ENCODE data around the gene DHFR. TPM values are rescaled to one million over a fixed set of nuclear protein-coding genes. Genes with fewer than 3 reads are reported as not detected.

DHFR gene
- polyA plus RNA-seq, 1 of the 3 experiments (the other 2 are of a cell fraction), result 16.6 TPM

- ChIA-PET POLR2A (no interaction called here), CTCF (no interaction called here)
- no peaks in the 10 kb centered on the region for H3K27me3 ChIP-seq (ENCODE audit: insufficient read depth)
- no peak overlapping the region for H3K27ac ChIP-seq (ENCODE audit: low read depth in 2 of 2, low read length in 1 of 2)
- TF ChIP-seq MEF2A (IDR thresholded peaks at IDR 0.05; ENCODE audit: borderline replicate concordance, low read depth) (no peak), ELF1 (IDR thresholded peaks at IDR 0.05) (no peak), RXRA (IDR thresholded peaks at IDR 0.05; ENCODE audit: borderline replicate concordance, low read depth) (no peak)
- no peaks in the 10 kb centered on the region for H3K9me3 ChIP-seq
- H4K20me1 ChIP-seq (ENCODE audit: insufficient read depth), result no peaks in the 10 kb centered on the region
- no peak overlapping the region for H3K4me3 ChIP-seq (ENCODE audit: low read depth in 2 of 2, low read length in 1 of 2)
- no peak overlapping the region for H3K4me2 ChIP-seq
- H3K79me2 ChIP-seq (ENCODE audit: insufficient read depth), result no peaks in the 10 kb centered on the region
- DNase-seq, result no peak
- no peaks in the 10 kb centered on the region for H3K4me1 ChIP-seq (ENCODE audit: control insufficient read depth in 1 of 2, insufficient read depth in 2 of 2, low read depth in 1 of 2, low read length in 1 of 2)
- WGBS (ENCODE audit: low lambda C conversion rate), result 75% methylated on average over 1 of the region's 1 CpG
- H3K36me3 ChIP-seq (replicated peaks in 1 of 2; ENCODE audit: control insufficient read depth in 1 of 2, insufficient read depth in 2 of 2, low read length in 1 of 2), result no peaks in the 10 kb centered on the region
- no peak overlapping the region for H2AFZ ChIP-seq (ENCODE audit: low read depth)
- H3K9ac ChIP-seq, result no peak overlapping the region
- no peaks in the 10 kb centered on the region for H3K9me2 ChIP-seq
- no peaks in the 10 kb centered on the region for H3F3A ChIP-seq (replicated peaks; ENCODE audit: insufficient read depth)
These were observed 46.1 kb downstream of the DHFR start for GRCh38 chr5:80608731-80609130.

- Histone ChIP-seq H3K9ac (no peak overlapping the region), H3K27me3 (ENCODE audit: insufficient read depth) (no peaks in the 10 kb centered on the region), H3K36me3 (replicated peaks in 1 of 2; ENCODE audit: control insufficient read depth in 1 of 2, insufficient read depth in 2 of 2, low read length in 1 of 2) (no peaks in the 10 kb centered on the region), H4K20me1 (ENCODE audit: insufficient read depth) (no peaks in the 10 kb centered on the region), H3K4me1 (ENCODE audit: control insufficient read depth in 1 of 2, insufficient read depth in 2 of 2, low read depth in 1 of 2, low read length in 1 of 2) (no peaks in the 10 kb centered on the region), H3K27ac (ENCODE audit: low read depth in 2 of 2, low read length in 1 of 2) (no peak overlapping the region), H3K79me2 (ENCODE audit: insufficient read depth) (no peaks in the 10 kb centered on the region), H3K4me2 (no peak overlapping the region), H3K9me2 (no peaks in the 10 kb centered on the region), H3K4me3 (ENCODE audit: low read depth in 2 of 2, low read length in 1 of 2) (no peak overlapping the region), H3F3A (replicated peaks; ENCODE audit: insufficient read depth) (no peaks in the 10 kb centered on the region), H2AFZ (ENCODE audit: low read depth) (no peak overlapping the region), H3K9me3 (no peaks in the 10 kb centered on the region)
- DNase-seq, result no peak
- TF ChIP-seq ZBTB33 (IDR thresholded peaks at IDR 0.05; ENCODE audit: borderline replicate concordance, low read depth) (no peak), NFIC (IDR thresholded peaks at IDR 0.05; ENCODE audit: borderline replicate concordance) (no peak), USF1 (IDR thresholded peaks at IDR 0.05; ENCODE audit: borderline replicate concordance, low read depth) (no peak), CTCF (IDR thresholded peaks at IDR 0.05) (no peak), SMC3 (IDR thresholded peaks at IDR 0.05; ENCODE audit: low read depth, low read length) (no peak), MXI1 (IDR thresholded peaks at IDR 0.05; ENCODE audit: low read depth, low read length) (no peak), POLR2AphosphoS5 (IDR thresholded peaks at IDR 0.05; ENCODE audit: low read depth, low read length) (no peak), FOXJ3 (CRISPR knock-in tag; IDR thresholded peaks at IDR 0.05) (no peak), RFX5 (IDR thresholded peaks at IDR 0.05; ENCODE audit: low read length) (no peak), REST (IDR thresholded peaks at IDR 0.05; ENCODE audit: low read depth, low read length) (no peak), GABPA (IDR thresholded peaks at IDR 0.05; ENCODE audit: low read depth) (no peak), SIN3A (IDR thresholded peaks at IDR 0.05; ENCODE audit: borderline replicate concordance, low read depth, low read length) (no peak), TCF12 (IDR thresholded peaks at IDR 0.05) (no peak), RXRA (IDR thresholded peaks at IDR 0.05; ENCODE audit: borderline replicate concordance, low read depth) (no peak), FOSL2 (IDR thresholded peaks at IDR 0.05; ENCODE audit: borderline replicate concordance, low read depth) (no peak), FOXM1 (IDR thresholded peaks at IDR 0.05; ENCODE audit: low read depth) (no peak), RCOR1 (IDR thresholded peaks at IDR 0.05; ENCODE audit: low read length) (no peak), YY1 (IDR thresholded peaks at IDR 0.05; ENCODE audit: low read depth) (no peak)
- ChIA-PET POLR2A (no interaction called here), CTCF (no interaction called here)
These were observed 47.0 kb downstream of the DHFR start for GRCh38 chr5:80607832-80608231.
